Measurements from ENCODE around the gene DRD3. TPM values are rescaled to one million over a fixed set of nuclear protein-coding genes. Genes with fewer than 3 reads are reported as not detected.

The DRD3 gene
- total RNA-seq, 1 experiment from 2014 or later = not detected

GRCh38 chr3:114112696-114113095 is 66.2 kb downstream of the DRD3 start:
- Histone ChIP-seq H3K79me1 (ENCODE audit: insufficient read depth, low read depth, low read length, poor library complexity, severe bottlenecking) (no peaks in the 10 kb centered on the region), H4K91ac (ENCODE audit: insufficient read length, low read depth, low read length) (no peak overlapping the region), H3K4me1 (ENCODE audit: insufficient read depth, low read length) (peaks cover 5% of the 10 kb centered on the region; the same call in 1 of the 2 replicates), H3K9ac (ENCODE audit: extremely low read depth, insufficient read length, low read length) (no peak overlapping the region), H2BK15ac (ENCODE audit: low read depth, low read length) (no peak overlapping the region), H3T11ph (ENCODE audit: low read length) (no peak overlapping the region), H3K79me2 (ENCODE audit: insufficient read depth, low read length) (no peaks in the 10 kb centered on the region), H2BK12ac (ENCODE audit: insufficient read length, low read depth, low read length) (no peak overlapping the region), H3K4ac (ENCODE audit: low read depth, low read length) (no peak overlapping the region), H3K9me3 (ENCODE audit: control insufficient read depth, low read depth, low read length) (no peaks in the 10 kb centered on the region), H4K5ac (ENCODE audit: insufficient read length, low read depth, low read length) (no peak overlapping the region), H4K8ac (replicated peaks; ENCODE audit: insufficient read length, low read depth, low read length) (no peak overlapping the region), H3K14ac (ENCODE audit: insufficient read depth, low read length) (no peak overlapping the region), H3K27ac (ENCODE audit: insufficient read length, low read depth, low read length) (no peak overlapping the region), H3K4me2 (ENCODE audit: insufficient read depth, insufficient read length, low read length) (no peak overlapping the region), H2AK5ac (ENCODE audit: insufficient read length, low read length) (no peak overlapping the region), H3K27me3 (ENCODE audit: insufficient read depth, low read length) (no peaks in the 10 kb centered on the region), H3K23ac (ENCODE audit: insufficient read length, low read depth, low read length) (no peak overlapping the region), H2AFZ (ENCODE audit: low read length) (no peak overlapping the region), H3K18ac (ENCODE audit: insufficient read length, low read depth, low read length) (no peak overlapping the region), H2BK5ac (ENCODE audit: insufficient read length, low read length) (no peak overlapping the region), H2BK120ac (ENCODE audit: low read depth, low read length, poor library complexity, severe bottlenecking) (no peak overlapping the region), H2BK20ac (ENCODE audit: low read depth, low read length, poor library complexity, severe bottlenecking) (no peak overlapping the region), H3K23me2 (ENCODE audit: insufficient read length, low read depth, low read length, poor library complexity, severe bottlenecking) (no peaks in the 10 kb centered on the region), H4K20me1 (ENCODE audit: control insufficient read depth, insufficient read depth, insufficient read length) (no peaks in the 10 kb centered on the region), H3K56ac (ENCODE audit: insufficient read length, low read depth, low read length) (no peak overlapping the region)
- H3K27me3 Mint-ChIP-seq (ENCODE audit: low read depth) = no peaks in the 10 kb centered on the region; the same call in 1 of the 2 replicates
- H3K4me1 Mint-ChIP-seq = peaks cover 30 to 33% of the 10 kb centered on the region in 2 experiments
- DNase-seq = no peak
- no peak overlapping the region for H3K27ac Mint-ChIP-seq
- no peaks in the 10 kb centered on the region for H3K36me3 Mint-ChIP-seq (ENCODE audit: insufficient read depth in 1 of 3, low read depth in 3 of 3)
- no peak for TF ChIP-seq CTCF (conservative IDR thresholded peaks at IDR 0.05)
- no CpG with 5 or more reads among the region's 6 CpGs for WGBS (ENCODE audit: extremely low coverage, insufficient read length, low lambda C conversion rate)
- H3K4me3 Mint-ChIP-seq = no peak overlapping the region
- H3K9me3 Mint-ChIP-seq = no peaks in the 10 kb centered on the region; a peak in 1 of 5 replicates

All from H9 (cell line).